ENCODE results near the gene MKRN1.

DNA sequence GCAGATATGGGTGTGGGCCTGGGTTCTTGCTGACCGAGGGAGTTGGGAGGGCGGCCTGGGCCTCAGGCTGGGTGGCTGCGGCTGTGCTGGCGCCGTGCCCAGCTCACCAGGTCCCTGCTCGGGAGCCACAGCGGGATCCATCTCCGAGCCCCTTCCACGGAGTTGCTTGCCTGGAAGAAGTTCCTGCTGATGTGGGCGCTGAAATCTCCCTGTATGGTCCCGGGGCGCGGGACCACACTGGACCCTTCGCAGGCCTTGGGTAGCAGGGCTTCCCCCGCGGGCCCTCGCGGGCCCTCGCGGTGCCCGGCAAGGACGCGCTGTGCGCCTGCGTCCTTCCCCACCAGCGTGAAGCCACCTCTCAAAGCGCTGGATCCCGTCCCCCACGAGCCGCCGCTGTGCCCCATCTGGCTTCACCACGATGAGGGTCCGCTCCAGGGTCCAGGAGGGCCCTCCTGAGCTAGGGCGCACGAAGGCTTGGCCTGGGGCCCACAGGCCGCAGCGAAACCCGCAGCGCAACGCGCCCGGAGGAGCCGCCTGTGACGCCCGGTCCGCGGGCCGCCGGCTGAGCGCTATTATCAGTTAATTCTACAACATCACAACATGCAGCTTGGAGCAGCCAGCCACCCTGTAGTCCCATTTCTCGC, 43.9 kb downstream of the MKRN1 start:
- TF ChIP-seq, protein P1, sequence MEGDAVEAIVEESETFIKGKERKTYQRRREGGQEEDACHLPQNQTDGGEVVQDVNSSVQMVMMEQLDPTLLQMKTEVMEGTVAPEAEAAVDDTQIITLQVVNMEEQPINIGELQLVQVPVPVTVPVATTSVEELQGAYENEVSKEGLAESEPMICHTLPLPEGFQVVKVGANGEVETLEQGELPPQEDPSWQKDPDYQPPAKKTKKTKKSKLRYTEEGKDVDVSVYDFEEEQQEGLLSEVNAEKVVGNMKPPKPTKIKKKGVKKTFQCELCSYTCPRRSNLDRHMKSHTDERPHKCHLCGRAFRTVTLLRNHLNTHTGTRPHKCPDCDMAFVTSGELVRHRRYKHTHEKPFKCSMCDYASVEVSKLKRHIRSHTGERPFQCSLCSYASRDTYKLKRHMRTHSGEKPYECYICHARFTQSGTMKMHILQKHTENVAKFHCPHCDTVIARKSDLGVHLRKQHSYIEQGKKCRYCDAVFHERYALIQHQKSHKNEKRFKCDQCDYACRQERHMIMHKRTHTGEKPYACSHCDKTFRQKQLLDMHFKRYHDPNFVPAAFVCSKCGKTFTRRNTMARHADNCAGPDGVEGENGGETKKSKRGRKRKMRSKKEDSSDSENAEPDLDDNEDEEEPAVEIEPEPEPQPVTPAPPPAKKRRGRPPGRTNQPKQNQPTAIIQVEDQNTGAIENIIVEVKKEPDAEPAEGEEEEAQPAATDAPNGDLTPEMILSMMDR (IDR thresholded peaks at IDR 0.05; ENCODE audit: poor library complexity), result no peak
- TF ChIP-seq EZH2phosphoT487 (IDR thresholded peaks at IDR 0.05; ENCODE audit: low read depth, severe bottlenecking, unreplicated experiment) (no peak), EZH2 (IDR thresholded peaks at IDR 0.05; ENCODE audit: borderline replicate concordance) (no peak)
